OCI-M2 (cell line): ENCODE measurements around the gene HOXD8.

Experiments used
- DNase-seq: peaks from one replicate; lab custom pipeline; 2025; ENCODE audit not compliant: unreplicated experiment; lab: John Stamatoyannopoulos, UW

Gene HOXD8

GRCh38 chr2:176128172-176128981 is 1.1 kb upstream of the HOXD8 start:
- DNase-seq, result no peak

- no peak for DNase-seq
Measured at GRCh38 chr2:176129813-176130146, 275 bp downstream of the HOXD8 start.

- DNase-seq, result no peak
Measured at GRCh38 chr2:176130147-176130956, 847 bp downstream of the HOXD8 start.

GRCh38 chr2:176130957-176131847 is 1.7 kb downstream of the HOXD8 start:
- DNase-seq, result no peak

GRCh38 chr2:176131848-176132158 is 2.3 kb downstream of the HOXD8 start:
- DNase-seq, result no peak

GRCh38 chr2:176132205-176133171 is 3.0 kb downstream of the HOXD8 start:
- no peak for DNase-seq

- DNase-seq, result no peak
Measured at GRCh38 chr2:176133389-176133788, 3.9 kb downstream of the HOXD8 start.

GRCh38 chr2:176134035-176134434 is 4.5 kb downstream of the HOXD8 start:
- no peak for DNase-seq

- DNase-seq, result no peak
Measured at GRCh38 chr2:176135035-176135440, 5.5 kb downstream of the HOXD8 start.

GRCh38 chr2:176136374-176137251 is 7.1 kb downstream of the HOXD8 start:
- DNase-seq, result no peak

- no peak for DNase-seq
Measured at GRCh38 chr2:176137252-176137580, 7.7 kb downstream of the HOXD8 start.

- DNase-seq, result no peak
Measured at GRCh38 chr2:176137906-176138305, 8.4 kb downstream of the HOXD8 start.

GRCh38 chr2:176138526-176138922 is 9.0 kb downstream of the HOXD8 start:
- no peak for DNase-seq

GRCh38 chr2:176138923-176139660 is 9.6 kb downstream of the HOXD8 start:
- DNase-seq, result no peak

- no peak for DNase-seq
Measured at GRCh38 chr2:176139661-176140512, 10.4 kb downstream of the HOXD8 start.

- DNase-seq, result no peak
Measured at GRCh38 chr2:176140513-176141317, 11.2 kb downstream of the HOXD8 start.

- no peak for DNase-seq
Measured at GRCh38 chr2:176142281-176142680, 12.8 kb downstream of the HOXD8 start.
